22Rv1 (cell line): ENCODE data around the gene LCP2.

Experiments used
- H3K27ac ChIP-seq: fragments of 450-650 bp; 2 replicates; pipeline ENCODE4 v1.5.1; 2017
- ZFX ChIP-seq: fragments of 450-650 bp; IDR thresholded peaks from 2 replicates; pipeline ENCODE4 v1.6.1; 2017; ENCODE audit warnings: antibody characterized with exemption, borderline replicate concordance
- TF ChIP-seq, protein P1 (sequence below): fragments of 450-650 bp; IDR thresholded peaks from 2 replicates; pipeline ENCODE4 v1.5.1; 2017; ENCODE audit warnings: mild to moderate bottlenecking

The LCP2 gene

GRCh38 chr5:170296935-170297588, 515 bp downstream of the LCP2 start:
- no peak for TF ChIP-seq ZFX
- TF ChIP-seq, protein P1, sequence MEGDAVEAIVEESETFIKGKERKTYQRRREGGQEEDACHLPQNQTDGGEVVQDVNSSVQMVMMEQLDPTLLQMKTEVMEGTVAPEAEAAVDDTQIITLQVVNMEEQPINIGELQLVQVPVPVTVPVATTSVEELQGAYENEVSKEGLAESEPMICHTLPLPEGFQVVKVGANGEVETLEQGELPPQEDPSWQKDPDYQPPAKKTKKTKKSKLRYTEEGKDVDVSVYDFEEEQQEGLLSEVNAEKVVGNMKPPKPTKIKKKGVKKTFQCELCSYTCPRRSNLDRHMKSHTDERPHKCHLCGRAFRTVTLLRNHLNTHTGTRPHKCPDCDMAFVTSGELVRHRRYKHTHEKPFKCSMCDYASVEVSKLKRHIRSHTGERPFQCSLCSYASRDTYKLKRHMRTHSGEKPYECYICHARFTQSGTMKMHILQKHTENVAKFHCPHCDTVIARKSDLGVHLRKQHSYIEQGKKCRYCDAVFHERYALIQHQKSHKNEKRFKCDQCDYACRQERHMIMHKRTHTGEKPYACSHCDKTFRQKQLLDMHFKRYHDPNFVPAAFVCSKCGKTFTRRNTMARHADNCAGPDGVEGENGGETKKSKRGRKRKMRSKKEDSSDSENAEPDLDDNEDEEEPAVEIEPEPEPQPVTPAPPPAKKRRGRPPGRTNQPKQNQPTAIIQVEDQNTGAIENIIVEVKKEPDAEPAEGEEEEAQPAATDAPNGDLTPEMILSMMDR: no peak
- H3K27ac ChIP-seq: no peak overlapping the region

- H3K27ac ChIP-seq: no peak overlapping the region
- TF ChIP-seq, protein P1: no peak
- no peak for TF ChIP-seq ZFX
Observed at GRCh38 chr5:170296036-170296934, 1.3 kb downstream of the LCP2 start.

- H3K27ac ChIP-seq: no peak overlapping the region
- no peak for TF ChIP-seq ZFX
- TF ChIP-seq, protein P1: no peak
Observed at GRCh38 chr5:170294556-170294955, 3.0 kb downstream of the LCP2 start.

- H3K27ac ChIP-seq: no peak overlapping the region
- TF ChIP-seq, protein P1: no peak
- no peak for TF ChIP-seq ZFX
Observed at GRCh38 chr5:170294057-170294456, 3.5 kb downstream of the LCP2 start.

DNA sequence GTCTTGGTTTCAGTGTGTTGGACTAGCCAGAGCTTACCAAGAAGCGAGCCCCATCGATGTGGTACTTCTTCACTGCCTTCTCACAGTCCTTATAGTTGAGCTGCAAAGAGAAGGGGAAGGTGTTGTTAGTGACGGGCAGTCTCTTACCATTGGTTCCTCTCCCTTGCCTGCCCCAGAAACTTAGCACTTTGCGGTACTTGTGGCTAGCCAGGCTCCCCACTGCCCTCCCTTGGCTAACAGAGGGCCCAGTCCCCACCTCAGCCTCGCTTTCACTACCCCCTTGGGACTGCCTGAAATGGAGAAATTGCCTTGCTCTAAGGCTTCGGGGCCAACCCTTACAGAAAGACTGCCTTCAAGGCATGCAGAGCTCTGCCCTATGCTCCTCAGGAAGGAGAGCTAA, 4.3 kb downstream of the LCP2 start:
- no peak overlapping the region for H3K27ac ChIP-seq
- TF ChIP-seq ZFX: no peak
- TF ChIP-seq, protein P1: no peak

DNA sequence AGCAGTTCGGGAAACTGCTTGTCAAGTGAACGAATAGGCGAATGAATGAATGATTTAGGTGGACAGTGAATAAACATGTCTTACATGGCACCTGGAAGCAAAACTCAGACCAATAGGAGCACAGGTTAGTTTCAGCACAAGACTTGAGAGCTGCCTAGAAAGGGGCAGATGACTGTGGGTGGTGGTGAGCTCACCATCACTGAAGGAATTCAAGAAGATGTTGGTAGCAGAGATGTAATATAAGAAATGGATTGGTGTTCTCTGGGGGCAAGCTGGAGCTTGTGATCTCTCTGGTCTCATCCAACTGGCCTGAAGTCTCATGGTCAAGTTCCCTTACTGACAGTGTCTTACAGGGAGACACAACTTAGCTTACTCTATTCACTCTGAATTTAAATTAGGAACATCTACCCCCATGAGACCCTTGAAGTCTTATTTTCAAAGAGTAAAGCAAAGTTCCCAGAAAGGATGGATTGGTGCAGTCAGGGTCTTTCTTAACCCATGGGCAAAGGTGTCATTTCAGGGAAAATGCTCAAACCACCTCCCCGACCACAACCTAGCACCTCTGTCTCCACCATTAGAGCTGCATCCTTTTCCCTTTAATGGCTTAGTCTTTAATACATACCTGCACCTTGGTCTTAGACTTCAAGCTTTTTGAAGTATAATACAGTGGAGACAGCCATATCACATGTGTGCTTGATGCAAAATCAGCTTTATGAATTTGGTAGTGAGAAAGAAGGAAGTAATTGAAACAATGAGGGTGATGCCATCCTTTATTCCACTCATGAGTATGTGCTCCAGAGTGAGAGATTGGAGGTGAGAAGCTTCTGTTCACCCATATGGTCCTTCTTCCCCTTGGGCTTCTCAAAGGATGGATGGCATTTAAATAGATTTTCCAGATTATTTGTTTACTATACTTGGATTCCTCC, 5.1 kb downstream of the LCP2 start:
- H3K27ac ChIP-seq: no peak overlapping the region
- no peak for TF ChIP-seq ZFX
- TF ChIP-seq, protein P1: no peak
